NCI-H526 treated with DMSO at 0.1 percent for 48 hours (cell line): ENCODE results near the gene SMAD6.

Experiments used
- DNase-seq: peaks from one replicate; lab custom pipeline; 2025; lab: John Stamatoyannopoulos, UW

Gene SMAD6

GRCh38 chr15:66760097-66760967, 58.3 kb downstream of the SMAD6 start:
- DNase-seq, result no peak

GRCh38 chr15:66760968-66761725, 59.1 kb downstream of the SMAD6 start:
- DNase-seq, result no peak

- no peak for DNase-seq
Observed at GRCh38 chr15:66761726-66762595, 59.9 kb downstream of the SMAD6 start.

GRCh38 chr15:66763186-66764071, 61.4 kb downstream of the SMAD6 start:
- no peak for DNase-seq

- DNase-seq, result no peak
Observed at GRCh38 chr15:66764072-66764786, 62.2 kb downstream of the SMAD6 start.

- no peak for DNase-seq
Observed at GRCh38 chr15:66765478-66766281, 63.6 kb downstream of the SMAD6 start.

GRCh38 chr15:66766282-66767230, 64.5 kb downstream of the SMAD6 start:
- no peak for DNase-seq

GRCh38 chr15:66767240-66767659, 65.2 kb downstream of the SMAD6 start:
- DNase-seq, result no peak

- no peak for DNase-seq
Observed at GRCh38 chr15:66768987-66769386, 67.0 kb downstream of the SMAD6 start.

GRCh38 chr15:66770518-66771350, 68.7 kb downstream of the SMAD6 start:
- no peak for DNase-seq

GRCh38 chr15:66771351-66771650, 69.3 kb downstream of the SMAD6 start:
- no peak for DNase-seq

GRCh38 chr15:66772604-66773128, 70.6 kb downstream of the SMAD6 start:
- no peak for DNase-seq

- no peak for DNase-seq
Observed at GRCh38 chr15:66773129-66773873, 71.3 kb downstream of the SMAD6 start.

GRCh38 chr15:66774001-66774814, 72.2 kb downstream of the SMAD6 start:
- DNase-seq, result peak; percentile 12

GRCh38 chr15:66775127-66776105, 73.4 kb downstream of the SMAD6 start:
- DNase-seq, result no peak
